ENCODE results near the gene MYO5A.
A peak's percentile ranks its signal among the peaks of the same experiment; 100 is the strongest.
"Not testable (repeated sequence)": the region's sequence is repeated elsewhere in the genome, so short reads cannot be mapped to it uniquely, and the experiment has no call there.

MYO5A gene

GRCh38 chr15:52288051-52288942 lies 240.4 kb downstream of the MYO5A start:
- DNase-seq (ENCODE audit: low read depth): no peak

GRCh38 chr15:52287114-52287513 lies 241.6 kb downstream of the MYO5A start:
- DNase-seq (ENCODE audit: low read depth): no peak

GRCh38 chr15:52285941-52286340 lies 242.7 kb downstream of the MYO5A start:
- DNase-seq (ENCODE audit: low read depth): not testable (repeated sequence)

- DNase-seq (ENCODE audit: low read depth): no peak
Observed at GRCh38 chr15:52284164-52284563, 244.5 kb downstream of the MYO5A start.

GRCh38 chr15:52283281-52283680 lies 245.4 kb downstream of the MYO5A start:
- DNase-seq (ENCODE audit: low read depth): no peak

- DNase-seq (ENCODE audit: low read depth): no peak
Observed at GRCh38 chr15:52282418-52282817, 246.3 kb downstream of the MYO5A start.

- no peak for DNase-seq (ENCODE audit: low read depth)
Observed at GRCh38 chr15:52281085-52282035, 247.3 kb downstream of the MYO5A start.

GRCh38 chr15:52280326-52281084 lies 248.2 kb downstream of the MYO5A start:
- no peak for DNase-seq (ENCODE audit: low read depth)

- DNase-seq (ENCODE audit: low read depth): no peak
Observed at GRCh38 chr15:52278636-52279367, 249.9 kb downstream of the MYO5A start.

GRCh38 chr15:52278135-52278534 lies 250.5 kb downstream of the MYO5A start:
- no peak for DNase-seq (ENCODE audit: low read depth)

- DNase-seq (ENCODE audit: low read depth): no peak
Observed at GRCh38 chr15:52277575-52277974, 251.1 kb downstream of the MYO5A start.

- no peak for DNase-seq (ENCODE audit: low read depth)
Observed at GRCh38 chr15:52276256-52276770, 252.4 kb downstream of the MYO5A start.

- no peak for DNase-seq (ENCODE audit: low read depth)
Observed at GRCh38 chr15:52263563-52264282, 265.0 kb downstream of the MYO5A start.

- DNase-seq (ENCODE audit: low read depth): no peak
Observed at GRCh38 chr15:52262364-52262763, 266.3 kb downstream of the MYO5A start.

- DNase-seq (ENCODE audit: low read depth): peak; percentile 36
Observed at GRCh38 chr15:52261498-52262242, 267.0 kb downstream of the MYO5A start.

- DNase-seq (ENCODE audit: low read depth): no peak
Observed at GRCh38 chr15:52261026-52261425, 267.7 kb downstream of the MYO5A start.

GRCh38 chr15:52259503-52259902 lies 269.2 kb downstream of the MYO5A start:
- no peak for DNase-seq (ENCODE audit: low read depth)

GRCh38 chr15:52258461-52258860 lies 270.2 kb downstream of the MYO5A start:
- DNase-seq (ENCODE audit: low read depth): no peak

- no peak for DNase-seq (ENCODE audit: low read depth)
Observed at GRCh38 chr15:52257734-52258062, 271.0 kb downstream of the MYO5A start.
